ENCODE measurements around the gene NCOA4.
"Not testable (repeated sequence)": the region's sequence is repeated elsewhere in the genome, so short reads cannot be mapped to it uniquely, and the experiment has no call there.

NCOA4 gene

GRCh38 chr10:46019569-46020343 lies 10.7 kb downstream of the NCOA4 start:
- no peak for DNase-seq (ENCODE audit: low read depth)

GRCh38 chr10:46019177-46019528 lies 11.3 kb downstream of the NCOA4 start:
- DNase-seq (ENCODE audit: low read depth), result no peak

DNA sequence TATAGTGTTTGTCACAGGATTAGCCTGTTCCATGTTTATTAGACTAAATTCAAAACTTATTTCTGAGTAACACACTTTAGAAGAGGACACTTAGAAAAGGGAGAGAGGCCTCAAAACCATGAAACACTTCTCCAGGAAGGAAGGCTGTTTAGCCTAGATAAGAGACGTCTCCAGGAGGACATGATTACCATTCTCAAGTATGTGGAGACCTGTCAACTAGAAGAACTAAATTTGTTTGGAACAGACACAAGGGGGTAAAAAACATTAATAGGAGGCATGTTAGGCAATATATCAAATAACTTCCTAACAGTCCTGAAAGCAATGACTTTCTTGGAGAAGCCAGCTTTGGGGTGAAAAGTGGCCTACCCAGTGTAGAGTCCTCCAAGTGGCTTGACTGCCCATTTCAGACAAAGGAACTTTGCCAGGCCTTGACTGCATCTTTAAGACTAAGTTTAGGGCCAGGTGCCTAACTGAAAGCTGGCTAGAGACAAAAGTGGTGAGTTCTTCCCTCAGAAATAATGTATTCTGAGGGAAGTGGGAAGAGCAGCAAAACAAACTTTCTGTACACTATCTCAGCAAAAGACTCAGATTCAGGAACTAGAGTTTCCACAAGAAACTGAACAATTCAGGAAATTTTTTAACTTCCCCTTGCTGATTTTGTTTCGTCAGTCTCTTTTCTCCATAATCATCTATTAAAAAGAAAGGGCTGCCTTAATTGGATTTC lies 11.8 kb downstream of the NCOA4 start:
- no peak for DNase-seq (ENCODE audit: low read depth)

DNA sequence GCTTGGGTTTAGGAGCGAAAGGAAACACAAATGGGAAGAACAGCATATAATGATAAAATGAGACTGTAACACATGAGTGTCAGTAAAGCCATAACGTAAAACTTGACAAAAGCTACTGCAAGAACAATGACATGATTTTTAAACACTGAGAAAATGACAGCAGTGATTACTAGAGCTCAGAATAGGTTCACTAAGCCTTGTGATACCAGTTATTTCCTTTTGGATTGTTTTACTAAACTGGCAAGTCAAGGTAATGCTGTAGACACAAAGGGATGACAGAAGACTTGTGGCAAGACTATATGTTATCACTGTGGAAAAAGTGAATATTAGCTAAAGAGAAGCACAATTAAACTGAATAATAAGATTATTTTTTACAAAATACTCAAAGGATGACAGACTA lies 12.7 kb downstream of the NCOA4 start:
- DNase-seq (ENCODE audit: low read depth), result no peak

- DNase-seq (ENCODE audit: low read depth), result no peak
Observed at GRCh38 chr10:46016811-46017210, 13.6 kb downstream of the NCOA4 start.

- no peak for DNase-seq (ENCODE audit: low read depth)
Observed at GRCh38 chr10:46016190-46016589, 14.2 kb downstream of the NCOA4 start.

- no peak for DNase-seq (ENCODE audit: low read depth)
Observed at GRCh38 chr10:46014683-46015405, 15.6 kb downstream of the NCOA4 start.

- DNase-seq (ENCODE audit: low read depth), result no peak
Observed at GRCh38 chr10:46014206-46014605, 16.2 kb downstream of the NCOA4 start.

DNA sequence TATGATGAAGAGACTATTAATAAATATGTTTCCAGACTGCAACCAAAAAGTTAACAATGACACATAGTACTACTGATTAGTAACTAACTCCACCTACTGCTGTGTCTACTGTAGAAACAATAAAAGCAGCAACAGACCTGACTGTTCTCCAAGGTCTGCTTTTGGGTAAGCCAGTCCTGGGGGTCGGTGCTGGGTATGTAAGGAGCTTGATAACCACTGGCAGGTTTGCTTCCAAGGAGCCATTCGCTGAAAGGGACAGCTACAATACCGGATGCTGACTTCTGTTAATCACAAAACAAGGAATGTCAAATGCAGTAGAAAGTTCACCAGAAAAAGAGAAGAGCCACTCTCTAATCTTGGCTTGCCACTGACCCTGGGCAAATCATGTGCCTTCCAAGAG lies 17.7 kb downstream of the NCOA4 start:
- DNase-seq (ENCODE audit: low read depth), result no peak

- DNase-seq (ENCODE audit: low read depth), result no peak
Observed at GRCh38 chr10:46006219-46006618, 24.2 kb downstream of the NCOA4 start.

DNA sequence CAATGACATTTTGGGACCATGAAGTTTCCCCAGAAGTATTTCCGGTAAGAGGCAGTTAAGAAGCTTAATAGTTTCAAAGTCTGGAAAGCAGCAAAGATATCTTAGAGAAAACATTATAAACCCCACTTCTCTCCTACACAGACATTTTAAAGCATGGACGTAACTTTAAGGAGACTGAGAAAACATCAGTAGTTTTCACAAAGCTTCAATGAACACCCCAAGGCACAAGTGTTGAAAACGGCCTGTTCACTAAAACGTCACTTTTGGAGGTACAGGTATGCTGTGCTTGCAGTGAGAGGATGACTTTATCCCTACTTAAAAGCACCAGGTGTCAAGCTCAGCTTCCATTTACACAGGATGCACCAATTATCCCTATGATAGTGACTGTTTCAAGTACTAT lies 25.0 kb downstream of the NCOA4 start:
- no peak for DNase-seq (ENCODE audit: low read depth)

DNA sequence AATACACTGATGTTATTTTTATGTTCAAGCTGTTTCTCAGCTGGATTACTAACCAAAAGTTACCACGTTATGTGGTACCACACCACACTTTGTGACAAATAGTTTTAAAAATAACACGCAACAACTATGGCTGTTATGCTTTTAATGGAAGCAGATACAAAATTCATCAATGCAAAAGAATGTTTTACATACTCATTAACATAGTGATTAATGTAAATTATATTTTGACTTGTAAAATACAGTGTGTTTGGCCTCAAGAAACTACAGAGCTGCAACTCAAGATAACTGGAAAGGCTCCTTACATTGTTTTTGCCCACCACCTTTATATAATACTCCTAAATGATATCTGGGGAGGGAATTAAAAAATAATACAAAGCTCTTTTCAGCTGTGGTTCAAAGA lies 25.5 kb downstream of the NCOA4 start:
- no peak for DNase-seq (ENCODE audit: low read depth)

GRCh38 chr10:46002916-46003693 lies 27.3 kb downstream of the NCOA4 start:
- DNase-seq (ENCODE audit: low read depth), result no peak

GRCh38 chr10:46002189-46002687 lies 28.2 kb downstream of the NCOA4 start:
- not testable (repeated sequence) for DNase-seq (ENCODE audit: low read depth)

DNA sequence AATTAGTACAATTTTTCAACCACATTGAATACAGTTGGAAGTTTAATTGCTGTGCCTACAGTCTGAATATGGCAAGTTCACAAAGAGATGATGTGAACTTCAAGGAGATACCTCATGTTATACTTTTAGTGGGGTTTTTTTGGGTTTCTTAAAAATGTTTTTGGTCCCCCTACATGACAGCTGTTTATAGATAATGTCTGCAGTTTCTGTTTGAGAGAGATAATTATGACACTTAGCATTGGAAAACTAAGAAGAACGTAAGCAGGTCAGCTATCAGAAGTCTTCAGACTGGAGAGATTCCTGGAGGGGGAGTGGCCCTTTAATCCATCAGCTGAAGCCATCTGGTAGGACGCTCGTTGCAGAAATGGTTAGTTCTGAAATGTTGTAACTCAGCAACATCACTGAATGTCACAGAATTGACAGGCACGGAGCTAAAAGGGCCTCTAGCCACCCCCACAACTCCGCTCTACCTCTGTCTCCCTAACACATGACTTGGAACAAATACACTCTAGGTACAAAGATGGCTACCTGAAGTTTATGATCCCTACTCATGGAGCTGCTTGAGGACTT lies 29.2 kb downstream of the NCOA4 start:
- no peak for DNase-seq (ENCODE audit: low read depth)

DNA sequence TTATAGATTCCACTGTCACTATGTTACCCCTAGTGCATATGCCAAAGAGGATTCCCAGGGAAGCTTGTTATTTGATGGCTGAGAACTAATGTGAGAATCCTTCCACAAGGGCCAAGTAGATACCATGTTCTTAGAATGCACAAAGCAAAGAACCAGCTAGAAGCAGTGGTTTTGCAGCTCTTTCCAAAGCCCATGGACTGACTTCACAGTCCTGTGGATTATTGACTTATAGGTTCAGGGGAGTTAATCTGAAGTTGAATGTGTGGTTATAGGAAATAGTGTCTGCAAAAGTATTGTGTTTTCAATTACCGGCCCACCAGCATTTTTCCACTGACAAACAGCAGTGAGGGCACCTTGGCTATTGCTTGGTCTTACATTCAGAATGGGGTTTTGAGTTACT lies 29.9 kb downstream of the NCOA4 start:
- no peak for DNase-seq (ENCODE audit: low read depth)

DNA sequence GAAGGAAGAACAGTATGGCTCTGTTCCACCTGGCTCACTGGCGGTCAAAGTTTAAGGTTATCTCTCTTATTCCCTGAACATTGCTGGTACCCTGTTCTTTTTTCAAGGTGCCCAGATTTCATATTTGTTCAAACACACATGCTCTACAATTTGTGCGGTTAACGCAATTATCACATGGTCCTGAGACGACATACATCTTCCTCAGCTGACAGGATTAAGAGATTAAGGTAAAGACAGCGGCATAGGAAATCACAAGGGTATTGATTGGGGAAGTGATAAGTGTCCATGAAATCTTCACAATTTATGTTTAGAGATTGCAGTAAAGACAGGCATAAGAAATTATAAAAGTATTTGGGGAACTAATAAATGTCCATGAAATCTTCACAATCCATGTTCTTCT lies 30.5 kb downstream of the NCOA4 start:
- not testable (repeated sequence) for DNase-seq (ENCODE audit: low read depth)

- DNase-seq (ENCODE audit: low read depth), result no peak
Observed at GRCh38 chr10:45997994-45998763, 32.2 kb downstream of the NCOA4 start.

DNA sequence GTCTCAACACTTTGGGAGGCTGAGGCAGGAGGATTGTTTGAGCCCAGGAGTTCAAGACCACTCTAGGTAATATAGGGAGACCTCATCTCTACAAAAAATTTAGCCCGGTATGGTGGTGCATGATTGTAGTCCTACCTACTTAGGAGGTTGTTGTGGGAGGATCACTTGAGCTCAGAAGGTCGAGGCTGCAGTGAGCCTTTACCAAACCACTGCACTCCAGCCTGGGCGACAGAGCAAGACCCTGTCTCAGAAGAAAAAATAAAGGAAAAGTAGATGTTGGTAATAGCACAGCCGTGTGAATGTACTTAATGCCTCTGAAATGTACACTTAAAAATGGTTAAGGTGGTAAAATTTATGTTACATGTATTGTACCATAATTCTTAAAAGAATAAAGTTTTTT lies 32.9 kb downstream of the NCOA4 start:
- no peak for DNase-seq (ENCODE audit: low read depth)

DNA sequence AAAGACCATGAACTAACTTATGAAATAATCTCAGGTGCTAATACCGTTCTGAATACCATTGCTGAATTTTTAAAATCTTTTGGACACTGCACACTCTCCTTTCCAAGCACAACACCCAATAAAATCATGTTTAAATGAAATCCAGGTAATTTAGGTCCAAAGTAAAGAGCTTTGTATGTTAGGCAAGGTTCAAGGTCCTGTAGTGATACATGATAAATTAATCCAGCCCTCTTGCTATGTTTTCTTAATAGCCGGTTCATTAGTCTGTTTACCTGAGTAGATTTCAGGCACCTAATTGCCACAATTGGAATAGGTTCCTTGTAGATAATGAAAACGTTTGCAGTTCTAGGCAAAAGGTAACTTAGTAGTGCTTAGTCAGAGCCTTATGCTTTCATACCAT lies 44.8 kb downstream of the NCOA4 start:
- DNase-seq (ENCODE audit: low read depth), result not testable (repeated sequence)

DNA sequence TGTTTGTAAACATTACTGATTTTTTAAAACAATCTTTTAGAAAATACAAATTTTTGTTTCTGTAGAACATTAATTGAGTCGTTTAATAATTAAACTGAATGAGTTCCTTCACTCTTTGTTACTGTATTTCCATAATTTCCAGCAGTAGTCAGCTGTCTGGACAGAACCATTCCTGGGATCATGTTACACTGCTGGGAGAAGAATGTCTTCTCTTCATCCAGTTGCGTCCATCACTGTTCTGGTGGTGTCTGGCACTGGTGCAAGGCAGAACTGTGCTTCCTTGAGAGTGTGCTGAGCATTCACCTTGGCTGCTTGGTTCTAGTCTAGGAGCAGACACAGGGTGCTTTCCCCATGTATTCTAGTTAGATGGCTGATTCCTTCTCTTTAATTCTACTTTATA lies 46.0 kb downstream of the NCOA4 start:
- DNase-seq (ENCODE audit: low read depth), result not testable (repeated sequence)
